Measurements from ENCODE around the gene CBR1.

GRCh38 chr21:36021251-36021837, 48.5 kb upstream of the CBR1 start:
- TF ChIP-seq HMGA1 (CRISPR knock-in tag; conservative IDR thresholded peaks at IDR 0.05): no peak
- TF ChIP-seq ZNF224 (CRISPR knock-in tag; IDR thresholded peaks at IDR 0.05): no peak
- no peak for TF ChIP-seq IRX3 (CRISPR knock-in tag; IDR thresholded peaks at IDR 0.05; ENCODE audit: borderline replicate concordance, low read depth)
- TF ChIP-seq EZH2 (conservative IDR thresholded peaks at IDR 0.05; ENCODE audit: low read depth, low read length): no peak
